H54 (cell line): Measurements from ENCODE around the gene PARPBP.
"Not testable (repeated sequence)": the region's sequence is repeated elsewhere in the genome, so short reads cannot be mapped to it uniquely, and the experiment has no call there.

Experiments used
- DNase-seq: peaks from one replicate; pipeline ENCODE4 v3.0.0; 2011; ENCODE audit warnings: low spot score, mixed read lengths; ENCODE audit not compliant: insufficient read length
- FAIRE-seq: peaks from 3 replicates; lab custom pipeline; 2011; peaks lifted over from hg19 to GRCh38; lab: Jason Lieb, UNC
- POLR2A ChIP-seq: IDR thresholded peaks from 2 replicates; pipeline ENCODE4 v1.6.1; 2011; ENCODE audit warnings: low read depth, mild to moderate bottlenecking, low read length

Gene PARPBP

GRCh38 chr12:102174117-102174516 lies 54.1 kb downstream of the PARPBP start:
- no peak for TF ChIP-seq POLR2A
- DNase-seq = no peak
- FAIRE-seq = no peak

- FAIRE-seq (no peak), DNase-seq (no peak)
- no peak for TF ChIP-seq POLR2A
These were observed 54.8 kb downstream of the PARPBP start for GRCh38 chr12:102174761-102175160.

GRCh38 chr12:102182635-102183034 lies 62.7 kb downstream of the PARPBP start:
- DNase-seq (no peak), FAIRE-seq (no peak)
- TF ChIP-seq POLR2A = no peak

- FAIRE-seq (no peak), DNase-seq (no peak)
These were observed 75.8 kb downstream of the PARPBP start for GRCh38 chr12:102195826-102196225.

GRCh38 chr12:102197789-102198188 lies 77.8 kb downstream of the PARPBP start, which contains the start of gene PMCH:
PMCH (minus strand) TSS chr12:102197833; CDS start chr12:102197770, 63 bp downstream.
- TF ChIP-seq POLR2A = no peak
- DNase-seq = no peak
- FAIRE-seq = peak; percentile 52

More at GRCh38 chr12:102195826-102196225, 75.8 kb downstream of the PARPBP start:
- no peak for TF ChIP-seq POLR2A

GRCh38 chr12:102201436-102202061 lies 81.6 kb downstream of the PARPBP start:
- no peak for FAIRE-seq
- TF ChIP-seq POLR2A = no peak

GRCh38 chr12:102202556-102202955 lies 82.6 kb downstream of the PARPBP start:
- FAIRE-seq = no peak
- no peak for TF ChIP-seq POLR2A
- no peak for DNase-seq

More at GRCh38 chr12:102201436-102202061, 81.6 kb downstream of the PARPBP start:
- DNase-seq = no peak

- FAIRE-seq = no peak
- no peak for DNase-seq
- no peak for TF ChIP-seq POLR2A
These were observed 84.0 kb downstream of the PARPBP start for GRCh38 chr12:102204025-102204424.

- TF ChIP-seq POLR2A = no peak
- no peak for DNase-seq
- FAIRE-seq = no peak
These were observed 96.2 kb downstream of the PARPBP start for GRCh38 chr12:102215992-102216691.

GRCh38 chr12:102220736-102221135 lies 100.8 kb downstream of the PARPBP start:
- DNase-seq = no peak
- TF ChIP-seq POLR2A = no peak
- FAIRE-seq = no peak

- FAIRE-seq (no peak), DNase-seq (no peak)
- no peak for TF ChIP-seq POLR2A
These were observed 108.0 kb downstream of the PARPBP start for GRCh38 chr12:102227954-102228353.

- DNase-seq = no peak
- no peak for FAIRE-seq
- TF ChIP-seq POLR2A = no peak
These were observed 112.1 kb downstream of the PARPBP start for GRCh38 chr12:102232036-102232435.

- FAIRE-seq = no peak
- DNase-seq = no peak
- no peak for TF ChIP-seq POLR2A
These were observed 112.5 kb downstream of the PARPBP start for GRCh38 chr12:102232446-102232845.

- FAIRE-seq (no peak), DNase-seq (no peak)
- no peak for TF ChIP-seq POLR2A
These were observed 114.6 kb downstream of the PARPBP start for GRCh38 chr12:102234599-102234998.

GRCh38 chr12:102240859-102241258 lies 120.9 kb downstream of the PARPBP start:
- not testable (repeated sequence) for FAIRE-seq

More at GRCh38 chr12:102240859-102241258, 120.9 kb downstream of the PARPBP start:
- not testable (repeated sequence) for DNase-seq
